HCT116 (cell line): ENCODE data around the gene ALDOA. TPM values are rescaled to one million over a fixed set of nuclear protein-coding genes. Genes with fewer than 3 reads are reported as not detected.

Experiments used
- ATAC-seq: fragments of 200-7000 bp; cut with Tn5 transposase; 2 replicates; pipeline ENCODE4 v1.9.1; 2020; ENCODE audit warnings: mild to moderate bottlenecking, moderate library complexity
- BruUV-seq: library from RNA; stranded (reverse); fragments of 400-500 nt; replicated peaks from 2 replicates; lab custom pipeline; 2021; lab: Mats Ljungman, UMichigan
- CTCF ChIA-PET: fragments of 300-600 bp; sonication (Branson Sonifier 250); formaldehyde crosslinking; loops from one replicate; lab custom pipeline; 2021; ENCODE audit warnings: antibody characterized with exemption; lab: Charles Lee
- POLR2A ChIA-PET: fragments of 300-600, 350-600 bp; sonication (Branson Sonifier 250); formaldehyde crosslinking; loops from one replicate; lab custom pipeline; 2021; ENCODE audit warnings: antibody characterized with exemption; lab: Charles Lee
- RAD21 ChIA-PET, 2 experiments: fragments of 300-600 bp; sonication (Branson Sonifier 250); formaldehyde crosslinking; loops; one replicate each; lab custom pipeline; 2023; ENCODE audit warnings: low total read pairs in 2 of 2; ENCODE audit not compliant: uncharacterized antibody in 2 of 2, unreplicated experiment in 2 of 2, low non-redundant PET in 1 of 2; lab: Charles Lee
- DNase-seq: peaks from one replicate; pipeline ENCODE4 v3.0.0-alpha.2; 2010; ENCODE audit warnings: low read depth, low spot score
- H2AFZ ChIP-seq: fragments of 200-600 bp; shearing (Covaris generic), sonication (generic); 2 replicates; pipeline ENCODE4 v1.6.1; 2017; ENCODE audit warnings: low read depth, mixed run types, mixed read lengths, antibody characterized with exemption, low read length; ENCODE audit not compliant: poor library complexity, severe bottlenecking
- H3K27ac ChIP-seq: 2 replicates; pipeline ENCODE4 v1.5.1; 2012; ENCODE audit warnings: low read depth, low read length
- H3K27me3 ChIP-seq: fragments of 200-600 bp; sonication (generic); 2 replicates; pipeline ENCODE4 v1.6.1; 2016; ENCODE audit warnings: mixed run types, low read length, mixed read lengths; ENCODE audit not compliant: insufficient read depth
- H3K36me3 ChIP-seq, 2 experiments: fragments of 200-500 bp in 1 of 2; fragments of 200-600 bp in 1 of 2; sonication (Bioruptor generic) in 1 of 2; sonication (generic) in 1 of 2; 2 replicates each; pipeline versions ENCODE4 v1.5.1 to v1.6.1; 2014 to 2016; ENCODE audit warnings: low read length in 2 of 2, inconsistent platforms in 1 of 2, mixed read lengths in 1 of 2, mixed run types in 1 of 2; ENCODE audit not compliant: insufficient read depth in 2 of 2, control insufficient read depth in 1 of 2
- H3K4me1 ChIP-seq, 2 experiments: fragments of 200-600 bp in 1 of 2; sonication (generic) in 1 of 2; 2 replicates each; pipeline versions ENCODE4 v1.5.1 to v1.6.1; 2012 to 2017; ENCODE audit warnings: low read length in 2 of 2, inconsistent platforms in 1 of 2, mild to moderate bottlenecking in 1 of 2, mixed read lengths in 1 of 2, mixed run types in 1 of 2, moderate library complexity in 1 of 2; ENCODE audit not compliant: insufficient read depth in 2 of 2, control insufficient read depth in 1 of 2
- H3K4me2 ChIP-seq: fragments of 200-600 bp; sonication (generic); 2 replicates; pipeline ENCODE4 v1.6.1; 2017; ENCODE audit warnings: mixed run types, low read length, mixed read lengths
- H3K4me3 ChIP-seq, 2 experiments: fragments of 200-600 bp in 1 of 2; sonication (generic) in 1 of 2; replicated peaks in 1 of 2; 2 replicates each; pipeline ENCODE4 v1.5.1; 2011 to 2016; ENCODE audit warnings: low read length in 2 of 2, control low read depth in 1 of 2, low read depth in 1 of 2, mild to moderate bottlenecking in 1 of 2, mixed read lengths in 1 of 2, mixed run types in 1 of 2
- H3K79me2 ChIP-seq: fragments of 200-600 bp; sonication (generic); 2 replicates; pipeline ENCODE4 v1.6.1; 2017; ENCODE audit warnings: mild to moderate bottlenecking, mixed run types, low read length, moderate library complexity, mixed read lengths; ENCODE audit not compliant: insufficient read depth
- H3K9ac ChIP-seq: fragments of 200-600 bp; sonication (generic); 2 replicates; pipeline ENCODE4 v1.6.1; 2016; ENCODE audit warnings: low read length, mixed read lengths
- H3K9me2 ChIP-seq: fragments of 200-600 bp; sonication (generic), shearing (Covaris generic); 2 replicates; pipeline ENCODE4 v1.6.1; 2017; ENCODE audit warnings: mixed run types, mild to moderate bottlenecking, moderate library complexity; ENCODE audit not compliant: insufficient read depth
- H3K9me3 ChIP-seq, 2 experiments: fragments of 200-500 bp in 1 of 2; fragments of 200-600 bp in 1 of 2; sonication (Bioruptor generic) in 1 of 2; sonication (generic) in 1 of 2; 2 replicates each; pipeline ENCODE4 v1.6.1; 2014 to 2017; ENCODE audit warnings: low read length in 2 of 2, mixed read lengths in 2 of 2, inconsistent platforms in 1 of 2, low read depth in 1 of 2, mild to moderate bottlenecking in 1 of 2, mixed run types in 1 of 2, moderate library complexity in 1 of 2; ENCODE audit not compliant: control insufficient read depth in 1 of 2, insufficient read depth in 1 of 2
- H4K20me1 ChIP-seq: fragments of 200-600 bp; sonication (generic), shearing (Covaris generic); 2 replicates; pipeline ENCODE4 v1.6.1; 2017; ENCODE audit warnings: mixed run types, mild to moderate bottlenecking, moderate library complexity; ENCODE audit not compliant: insufficient read depth
- CBX3 ChIP-seq: IDR thresholded peaks from 2 replicates; pipeline ENCODE4 v1.6.1; 2012; ENCODE audit warnings: low read depth
- CEBPB ChIP-seq: IDR thresholded peaks from 2 replicates; pipeline ENCODE4 v1.6.1; 2012; ENCODE audit warnings: low read depth
- CTCF ChIP-seq, 3 experiments: fragments of 200-600 bp in 1 of 3; sonication (generic) in 1 of 3; IDR thresholded peaks in 2 of 3; conservative IDR thresholded peaks in 1 of 3; 2 replicates each; pipeline ENCODE4 v1.5.1; 2012 to 2017; ENCODE audit warnings: low read depth in 2 of 3, low read length in 2 of 3, antibody characterized with exemption in 1 of 3, borderline replicate concordance in 1 of 3, control low read depth in 1 of 3, mild to moderate bottlenecking in 1 of 3, mixed read lengths in 1 of 3, mixed run types in 1 of 3, moderate library complexity in 1 of 3; ENCODE audit not compliant: insufficient read depth in 1 of 3
- EGR1 ChIP-seq: IDR thresholded peaks from 2 replicates; pipeline ENCODE4 v1.6.1; 2012; ENCODE audit warnings: low read depth
- ELF1 ChIP-seq: IDR thresholded peaks from 2 replicates; pipeline ENCODE4 v1.6.1; 2012; ENCODE audit warnings: low read depth, borderline replicate concordance
- EZH2 ChIP-seq: fragments of 200-600 bp; sonication (generic); IDR thresholded peaks from 2 replicates; pipeline ENCODE4 v1.6.1; 2017; ENCODE audit warnings: antibody characterized with exemption, mixed run types
- EZH2phosphoT487 ChIP-seq: fragments of 200-600 bp; IDR thresholded peaks from 2 replicates; pipeline ENCODE4 v1.6.1; 2018; ENCODE audit warnings: antibody characterized with exemption, borderline replicate concordance
- FOSL1 ChIP-seq: IDR thresholded peaks from 2 replicates; pipeline ENCODE4 v1.6.1; 2012; ENCODE audit warnings: low read depth
- JUND ChIP-seq: IDR thresholded peaks from 2 replicates; pipeline ENCODE4 v1.6.1; 2012
- POLR2A ChIP-seq: IDR thresholded peaks from 2 replicates; pipeline ENCODE4 v1.7.0; 2011; ENCODE audit warnings: borderline replicate concordance; ENCODE audit not compliant: insufficient read depth, insufficient read length; ENCODE audit errors: extremely low read depth
- POLR2AphosphoS5 ChIP-seq: IDR thresholded peaks from 2 replicates; pipeline ENCODE4 v1.6.1; 2011; ENCODE audit warnings: mild to moderate bottlenecking, low read depth, low read length, moderate library complexity
- RAD21 ChIP-seq: IDR thresholded peaks from 2 replicates; pipeline ENCODE4 v1.6.1; 2012; ENCODE audit warnings: low read depth, mild to moderate bottlenecking
- REST ChIP-seq: IDR thresholded peaks from 2 replicates; pipeline ENCODE4 v1.6.1; 2012; ENCODE audit warnings: low read depth
- SIN3A ChIP-seq: IDR thresholded peaks from 2 replicates; pipeline ENCODE4 v1.6.1; 2012; ENCODE audit warnings: low read depth
- SP1 ChIP-seq: IDR thresholded peaks from 2 replicates; pipeline ENCODE4 v1.6.1; 2012; ENCODE audit warnings: low read depth
- SRF ChIP-seq: IDR thresholded peaks from 2 replicates; pipeline ENCODE4 v1.6.1; 2012; ENCODE audit warnings: low read depth
- YY1 ChIP-seq: IDR thresholded peaks from 2 replicates; pipeline ENCODE4 v1.6.1; 2011; ENCODE audit warnings: low read length, low read depth, moderate library complexity, mild to moderate bottlenecking; ENCODE audit not compliant: insufficient replicate concordance; ENCODE audit errors: extremely low read depth
- ZBTB33 ChIP-seq: IDR thresholded peaks from 2 replicates; pipeline ENCODE4 v1.6.1; 2011; ENCODE audit warnings: mild to moderate bottlenecking, low read length, moderate library complexity; ENCODE audit not compliant: insufficient replicate concordance; ENCODE audit errors: extremely low read depth
- ZNF274 ChIP-seq: fragments of 200-500 bp; sonication (Bioruptor generic); IDR thresholded peaks from 2 replicates; pipeline ENCODE4 v1.6.1; 2014; ENCODE audit warnings: mild to moderate bottlenecking, low read depth, low read length, inconsistent platforms
- intact Hi-C: fragments of 100-400 bp; cut with micrococcal nuclease; formaldehyde crosslinking; loops from 2 replicates; pipeline ENCODE4 v1.10.0; 2022
- total RNA-seq: library from RNA; stranded (reverse); gene quantifications from one replicate; pipeline ENCODE4 v1.2.1, GENCODE V29; 2021; ENCODE audit not compliant: unreplicated experiment
- TF ChIP-seq, protein P1 (sequence below): IDR thresholded peaks from 2 replicates; pipeline ENCODE4 v1.6.1; 2012

ALDOA gene
- total RNA-seq, 1 experiment from 2014 or later = 2,423 TPM

- Histone ChIP-seq H3K36me3 (no peaks in the 10 kb centered on the region; a peak in 1 of 4 replicates), H2AFZ (no peak overlapping the region), H3K79me2 (no peaks in the 10 kb centered on the region), H4K20me1 (no peaks in the 10 kb centered on the region), H3K9me2 (no peaks in the 10 kb centered on the region), H3K9me3 (no peaks in the 10 kb centered on the region), H3K4me3 (no peak overlapping the region), H3K9ac (no peak overlapping the region), H3K4me2 (no peak overlapping the region), H3K4me1 (peaks cover 15 to 39% of the 10 kb centered on the region in 2 experiments), H3K27me3 (no peaks in the 10 kb centered on the region), H3K27ac (no peak overlapping the region)
- ChIA-PET RAD21 (no interaction called here), POLR2A (interaction anchor here (1.3 kb wide), 1 partner anchor 9 kb away, joined by 3 read pairs; the partner anchor contains the start of gene MAPK3), CTCF (no interaction called here)
- no TSS peak for BruUV-seq
- TF ChIP-seq, protein P1, sequence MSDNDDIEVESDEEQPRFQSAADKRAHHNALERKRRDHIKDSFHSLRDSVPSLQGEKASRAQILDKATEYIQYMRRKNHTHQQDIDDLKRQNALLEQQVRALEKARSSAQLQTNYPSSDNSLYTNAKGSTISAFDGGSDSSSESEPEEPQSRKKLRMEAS = no peak
- TF ChIP-seq ZNF274 = no peak
- TF ChIP-seq ELF1 = no peak
- no peak for TF ChIP-seq EZH2
- TF ChIP-seq FOSL1 = no peak
- TF ChIP-seq SRF = no peak
- TF ChIP-seq EZH2phosphoT487 = no peak
- no peak for TF ChIP-seq REST
- TF ChIP-seq CBX3 = no peak
- no peak for TF ChIP-seq ZBTB33
- TF ChIP-seq CTCF (IDR thresholded peaks at IDR 0.05 in 2 of 3, conservative IDR thresholded peaks at IDR 0.05 in 1 of 3; ENCODE audit: borderline replicate concordance in 1 of 3, insufficient read depth in 1 of 3, low read depth in 2 of 3, low read length in 2 of 3) = no peak
- no peak for TF ChIP-seq POLR2A
- TF ChIP-seq RAD21 = no peak
- no peak for TF ChIP-seq SIN3A
- no peak for TF ChIP-seq SP1
- TF ChIP-seq JUND = no peak
- TF ChIP-seq CEBPB = no peak
- no peak for TF ChIP-seq YY1
- no peak for TF ChIP-seq POLR2AphosphoS5
- no peak for TF ChIP-seq EGR1
- no peak for DNase-seq
- intact Hi-C loops = no loop called here
- ATAC-seq = no peak
Observed at GRCh38 chr16:30114411-30114810, 48.9 kb downstream of the ALDOA start.
